IMR-90 (cell line): ENCODE results near the gene FAM171A1. TPM values are rescaled to one million over a fixed set of nuclear protein-coding genes. Genes with fewer than 3 reads are reported as not detected.

ENCODE experiments used
- ATAC-seq: fragments of 200-7000 bp; cut with Tn5 transposase; 2 replicates; pipeline ENCODE4 v1.9.1; 2020; ENCODE audit warnings: low read depth, mild to moderate bottlenecking, moderate library complexity
- BruUV-seq: library from RNA; stranded (reverse); fragments of 400-500 nt; replicated peaks from 2 replicates; lab custom pipeline; 2021; lab: Mats Ljungman, UMichigan
- CTCF ChIA-PET: fragments of 300-600 bp; formaldehyde crosslinking; extraction: SDS; loops from one replicate; lab custom pipeline; 2021; ENCODE audit warnings: antibody characterized with exemption; lab: Yijun Ruan, JAX
- POLR2A ChIA-PET: fragments of 300-600 bp; sonication (Branson Sonifier 250); formaldehyde crosslinking; loops from one replicate; lab custom pipeline; 2022; ENCODE audit warnings: antibody characterized with exemption; ENCODE audit not compliant: unreplicated experiment; lab: Charles Lee
- DNase-seq: peaks from one replicate; pipeline ENCODE4 v3.0.0; 2013
- H2AFZ ChIP-seq: replicated peaks from 2 replicates; pipeline ENCODE3; 2013; ENCODE audit warnings: low read length, mild to moderate bottlenecking; ENCODE audit not compliant: poor library complexity
- H2AK5ac ChIP-seq: 2 replicates; pipeline ENCODE4 v1.6.1; 2013; ENCODE audit warnings: low read depth, low read length, inconsistent platforms
- H2AK9ac ChIP-seq: replicated peaks from 2 replicates; pipeline ENCODE3; 2013; ENCODE audit warnings: mild to moderate bottlenecking, low read depth, low read length, moderate library complexity; ENCODE audit not compliant: poor library complexity
- H2BK120ac ChIP-seq: 2 replicates; pipeline ENCODE4 v1.6.1; 2013; ENCODE audit warnings: low read depth, low read length, inconsistent platforms
- H2BK15ac ChIP-seq: 3 replicates; pipeline ENCODE4 v1.6.1; 2013; ENCODE audit warnings: low read depth, low read length, inconsistent platforms
- H2BK20ac ChIP-seq: 2 replicates; pipeline ENCODE4 v1.6.1; 2013; ENCODE audit warnings: low read depth, mild to moderate bottlenecking, inconsistent platforms, low read length, moderate library complexity
- H2BK5ac ChIP-seq: 2 replicates; pipeline ENCODE4 v1.6.1; 2013; ENCODE audit warnings: mild to moderate bottlenecking, low read depth, low read length, inconsistent platforms; ENCODE audit not compliant: poor library complexity, severe bottlenecking
- H3K14ac ChIP-seq: replicated peaks from 2 replicates; pipeline ENCODE4 v1.6.1; 2013; ENCODE audit warnings: low read depth, low read length, inconsistent platforms
- H3K18ac ChIP-seq: 2 replicates; pipeline ENCODE4 v1.6.1; 2013; ENCODE audit warnings: low read depth, low read length, control low read depth
- H3K23ac ChIP-seq: 2 replicates; pipeline ENCODE4 v1.6.1; 2013; ENCODE audit warnings: low read depth, low read length, inconsistent platforms
- H3K27ac ChIP-seq: 2 replicates; pipeline ENCODE4 v1.5.1; 2013; ENCODE audit warnings: mild to moderate bottlenecking, control low read depth, low read length; ENCODE audit not compliant: insufficient read depth
- H3K27me3 ChIP-seq: 2 replicates; pipeline ENCODE4 v1.6.1; 2013; ENCODE audit warnings: low read length; ENCODE audit not compliant: control insufficient read depth, insufficient read depth
- H3K36me3 ChIP-seq: 2 replicates; pipeline ENCODE4 v1.6.1; 2013; ENCODE audit warnings: low read length, mixed read lengths; ENCODE audit not compliant: control insufficient read depth, insufficient read depth
- H3K4ac ChIP-seq: 2 replicates; pipeline ENCODE4 v1.6.1; 2013; ENCODE audit warnings: low read depth, low read length, inconsistent platforms
- H3K4me1 ChIP-seq: 2 replicates; pipeline ENCODE4 v1.6.1; 2013; ENCODE audit warnings: low read length, mixed read lengths; ENCODE audit not compliant: control insufficient read depth, insufficient read depth
- H3K4me2 ChIP-seq: 2 replicates; pipeline ENCODE4 v1.6.1; 2013; ENCODE audit warnings: low read depth, mild to moderate bottlenecking, control low read depth, low read length, moderate library complexity
- H3K4me3 ChIP-seq: 2 replicates; pipeline ENCODE4 v1.5.1; 2013; ENCODE audit warnings: low read depth, mild to moderate bottlenecking, control low read depth, low read length, moderate library complexity; ENCODE audit not compliant: insufficient read depth
- H3K56ac ChIP-seq: 2 replicates; pipeline ENCODE4 v1.6.1; 2013; ENCODE audit warnings: low read length, inconsistent platforms; ENCODE audit not compliant: insufficient read depth; ENCODE audit errors: extremely low read depth
- H3K79me1 ChIP-seq, 2 experiments: 2 replicates each; pipeline ENCODE4 v1.6.1; 2013; ENCODE audit warnings: low read length in 2 of 2, inconsistent platforms in 1 of 2, low read depth in 1 of 2
- H3K9ac ChIP-seq: 2 replicates; pipeline ENCODE4 v1.6.1; 2013; ENCODE audit warnings: low read depth, low read length, control low read depth
- H3K9me1 ChIP-seq: 2 replicates; pipeline ENCODE4 v1.6.1; 2013; ENCODE audit warnings: low read length, inconsistent platforms; ENCODE audit not compliant: insufficient read depth
- H3K9me3 ChIP-seq: 2 replicates; pipeline ENCODE4 v1.6.1; 2013; ENCODE audit warnings: low read length; ENCODE audit not compliant: control insufficient read depth, insufficient read depth
- H4K20me1 ChIP-seq: 2 replicates; pipeline ENCODE4 v1.6.1; 2013; ENCODE audit warnings: low read length, inconsistent platforms; ENCODE audit not compliant: insufficient read depth
- H4K5ac ChIP-seq: 2 replicates; pipeline ENCODE4 v1.6.1; 2013; ENCODE audit warnings: mild to moderate bottlenecking, low read depth, low read length, control low read depth
- H4K8ac ChIP-seq, 2 experiments: 2 replicates each; pipeline ENCODE4 v1.6.1; 2013; ENCODE audit warnings: low read depth in 2 of 2, low read length in 2 of 2, control low read depth in 1 of 2, inconsistent platforms in 1 of 2
- H4K91ac ChIP-seq: 2 replicates; pipeline ENCODE4 v1.6.1; 2013; ENCODE audit warnings: low read depth, low read length, inconsistent platforms; ENCODE audit not compliant: insufficient read depth
- BHLHE40 ChIP-seq: fragments of 150-350 bp; IDR thresholded peaks from 2 replicates; pipeline ENCODE4 v1.6.1; 2016; ENCODE audit warnings: mild to moderate bottlenecking, low read depth, low read length
- CHD1 ChIP-seq: IDR thresholded peaks from 2 replicates; pipeline ENCODE4 v1.6.1; 2012; ENCODE audit warnings: low read depth, low read length, improper control_type of control experiment
- MAFK ChIP-seq: IDR thresholded peaks from 2 replicates; pipeline ENCODE4 v1.6.1; 2012; ENCODE audit warnings: low read depth, low read length, improper control_type of control experiment
- MAZ ChIP-seq: IDR thresholded peaks from 2 replicates; pipeline ENCODE4 v1.6.1; 2012; ENCODE audit warnings: low read depth, mild to moderate bottlenecking, low read length, improper control_type of control experiment, moderate library complexity, borderline replicate concordance
- POLR2A ChIP-seq: IDR thresholded peaks from 2 replicates; pipeline ENCODE4 v1.6.1; 2012; ENCODE audit warnings: mild to moderate bottlenecking, low read depth, low read length
- RCOR1 ChIP-seq: IDR thresholded peaks from 2 replicates; pipeline ENCODE4 v1.6.1; 2012; ENCODE audit warnings: mild to moderate bottlenecking, low read length, improper control_type of control experiment; ENCODE audit not compliant: insufficient replicate concordance
- SMC3 ChIP-seq: fragments of 150-350 bp; IDR thresholded peaks from 2 replicates; pipeline ENCODE4 v1.6.1; 2016; ENCODE audit warnings: low read depth, mild to moderate bottlenecking, antibody characterized with exemption, low read length, moderate library complexity
- WGBS, 2 experiments: methylation state at CpG; one replicate each; pipeline versions ENCODE4 v1.1.5 to v1.1.7; 2013; ENCODE audit warnings: missing lambda C conversion rate in 2 of 2; ENCODE audit not compliant: insufficient read length in 1 of 2; ENCODE audit errors: extremely low coverage in 2 of 2; 5-methylcytosine and 5-hydroxymethylcytosine counted together
- dilution Hi-C: fragments of 300-500 bp; cut with HindIII; formaldehyde crosslinking; loops from one replicate; pipeline ENCODE4 v1.14.3; 2018; ENCODE audit warnings: low sequenced_read_pairs; ENCODE audit not compliant: unreplicated experiment
- in situ Hi-C: fragments of 300-500 bp; cut with MboI; formaldehyde crosslinking; loops from 3 replicates; pipeline ENCODE4 v1.14.3; 2019; ENCODE audit warnings: low sequenced_read_pairs, inconsistent platforms, mixed read lengths
- intact Hi-C: fragments of 100-400 bp; cut with micrococcal nuclease; formaldehyde crosslinking; loops from 2 replicates; pipeline ENCODE4 v1.10.0; 2022
- polyA plus RNA-seq, 3 experiments: library from polyadenylated mRNA; depleted of rRNA; stranded (reverse); fragments of >200 nt; gene quantifications; 2 replicates each; pipeline ENCODE4 v1.2.3, GENCODE V29; 2012; ENCODE audit warnings: low replicate concordance in 1 of 3
- total RNA-seq: library from RNA; depleted of rRNA; stranded (reverse); fragments of >200 nt; gene quantifications from 2 replicates; pipeline ENCODE4 v1.2.3, GENCODE V29; 2012
- TF ChIP-seq, protein P1 (sequence below): conservative IDR thresholded peaks from 2 replicates; pipeline ENCODE4 v1.5.1; 2012; ENCODE audit warnings: mild to moderate bottlenecking, low read depth, low read length, improper control_type of control experiment

FAM171A1 gene
- total and polyA plus RNA-seq, 2 of the 4 experiments (the other 2 are of a cell fraction), result 20.3 to 30.6 TPM

DNA sequence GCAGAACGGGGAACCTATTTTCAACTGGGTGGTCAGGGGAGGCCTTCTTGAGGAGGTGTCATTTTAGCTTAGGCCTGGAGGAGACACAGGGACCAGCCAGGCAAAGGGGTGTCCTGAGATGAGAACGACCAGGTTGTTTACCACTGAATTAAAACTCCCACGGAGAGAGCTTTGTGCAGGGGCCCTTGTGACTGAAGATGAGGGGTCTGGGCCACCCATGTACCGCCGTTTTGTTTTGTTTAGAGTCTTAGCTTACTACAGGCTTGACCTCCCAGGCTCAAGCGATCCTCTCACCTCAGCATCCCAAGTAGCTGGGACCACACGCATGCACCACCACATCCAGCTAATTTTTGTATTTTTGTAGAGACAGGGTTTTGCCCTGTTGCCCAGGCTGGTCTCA lies 80.4 kb downstream of the FAM171A1 start (continued):
- TF ChIP-seq, protein P1, sequence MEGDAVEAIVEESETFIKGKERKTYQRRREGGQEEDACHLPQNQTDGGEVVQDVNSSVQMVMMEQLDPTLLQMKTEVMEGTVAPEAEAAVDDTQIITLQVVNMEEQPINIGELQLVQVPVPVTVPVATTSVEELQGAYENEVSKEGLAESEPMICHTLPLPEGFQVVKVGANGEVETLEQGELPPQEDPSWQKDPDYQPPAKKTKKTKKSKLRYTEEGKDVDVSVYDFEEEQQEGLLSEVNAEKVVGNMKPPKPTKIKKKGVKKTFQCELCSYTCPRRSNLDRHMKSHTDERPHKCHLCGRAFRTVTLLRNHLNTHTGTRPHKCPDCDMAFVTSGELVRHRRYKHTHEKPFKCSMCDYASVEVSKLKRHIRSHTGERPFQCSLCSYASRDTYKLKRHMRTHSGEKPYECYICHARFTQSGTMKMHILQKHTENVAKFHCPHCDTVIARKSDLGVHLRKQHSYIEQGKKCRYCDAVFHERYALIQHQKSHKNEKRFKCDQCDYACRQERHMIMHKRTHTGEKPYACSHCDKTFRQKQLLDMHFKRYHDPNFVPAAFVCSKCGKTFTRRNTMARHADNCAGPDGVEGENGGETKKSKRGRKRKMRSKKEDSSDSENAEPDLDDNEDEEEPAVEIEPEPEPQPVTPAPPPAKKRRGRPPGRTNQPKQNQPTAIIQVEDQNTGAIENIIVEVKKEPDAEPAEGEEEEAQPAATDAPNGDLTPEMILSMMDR, result no peak
- TF ChIP-seq POLR2A (no peak), RCOR1 (no peak), CHD1 (no peak), BHLHE40 (no peak)

DNA sequence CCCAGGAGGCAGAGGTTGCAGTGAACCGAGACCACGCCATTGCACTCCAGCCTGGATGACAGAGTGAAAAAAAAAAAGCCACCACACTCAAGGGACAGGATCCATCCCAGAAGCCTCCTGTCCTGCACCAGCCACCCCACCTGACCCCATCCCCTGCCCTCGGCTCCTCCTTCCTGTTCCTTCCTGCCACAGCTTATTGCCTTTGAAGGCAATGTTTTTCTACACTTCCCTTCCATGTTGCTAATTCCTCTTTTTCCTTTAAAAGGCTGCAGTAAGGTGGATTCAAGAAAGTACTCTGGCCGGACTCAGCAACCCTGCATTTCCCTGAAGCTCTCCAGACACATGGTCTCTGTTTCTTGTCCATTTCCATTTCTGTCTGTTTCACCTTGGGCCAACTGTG lies 80.9 kb downstream of the FAM171A1 start:
- Histone ChIP-seq H3K14ac (no peak overlapping the region), H3K4me1 (peaks cover 1% of the 10 kb centered on the region; the same call in 1 of the 2 replicates), H3K36me3 (no peaks in the 10 kb centered on the region), H3K18ac (no peak overlapping the region), H3K4ac (no peak overlapping the region), H2AK5ac (no peak overlapping the region), H3K27me3 (no peaks in the 10 kb centered on the region), H2AK9ac (no peak overlapping the region), H2BK5ac (no peak overlapping the region), H3K23ac (no peak overlapping the region), H2AFZ (no peak overlapping the region), H4K20me1 (no peaks in the 10 kb centered on the region), H3K56ac (no peak overlapping the region), H3K27ac (no peak overlapping the region), H3K4me2 (no peak overlapping the region), H3K4me3 (no peak overlapping the region), H3K9me3 (no peaks in the 10 kb centered on the region), H3K9me1 (peaks cover 3% of the 10 kb centered on the region; the same call in 1 of the 2 replicates), H2BK15ac (no peak overlapping the region), H3K9ac (no peak overlapping the region), H4K5ac (no peak overlapping the region), H4K8ac (no peak overlapping the region), H2BK120ac (no peak overlapping the region), H2BK20ac (no peak overlapping the region), H4K91ac (no peak overlapping the region), H3K79me1 (peaks cover 5 to 13% of the 10 kb centered on the region in 2 experiments; a peak in 2 of 4 replicates)
- dilution Hi-C loops, result no loop called here
- in situ Hi-C loops, result no loop called here
- POLR2A ChIA-PET, result no interaction called here
- no TSS peak for BruUV-seq
- DNase-seq (no peak), ATAC-seq (no peak)
- TF ChIP-seq SMC3 (no peak), RCOR1 (no peak), MAZ (no peak), MAFK (no peak), POLR2A (no peak), BHLHE40 (no peak)
- TF ChIP-seq, protein P1, result no peak
- CTCF ChIA-PET, result interaction anchor here (0.6 kb wide), 1 partner anchor 69 kb away, joined by 5 read pairs; no protein-coding TSS in a partner anchor
- no CpG with 5 or more reads among the region's 4 CpGs for WGBS, 2 experiments
- intact Hi-C loops, result no loop called here
